ENCODE data around the gene NIP7.

GRCh38 chr16:69330286-69331109, 9.1 kb upstream of the NIP7 start, which contains the start of gene PDF:
- TF ChIP-seq, protein P1, sequence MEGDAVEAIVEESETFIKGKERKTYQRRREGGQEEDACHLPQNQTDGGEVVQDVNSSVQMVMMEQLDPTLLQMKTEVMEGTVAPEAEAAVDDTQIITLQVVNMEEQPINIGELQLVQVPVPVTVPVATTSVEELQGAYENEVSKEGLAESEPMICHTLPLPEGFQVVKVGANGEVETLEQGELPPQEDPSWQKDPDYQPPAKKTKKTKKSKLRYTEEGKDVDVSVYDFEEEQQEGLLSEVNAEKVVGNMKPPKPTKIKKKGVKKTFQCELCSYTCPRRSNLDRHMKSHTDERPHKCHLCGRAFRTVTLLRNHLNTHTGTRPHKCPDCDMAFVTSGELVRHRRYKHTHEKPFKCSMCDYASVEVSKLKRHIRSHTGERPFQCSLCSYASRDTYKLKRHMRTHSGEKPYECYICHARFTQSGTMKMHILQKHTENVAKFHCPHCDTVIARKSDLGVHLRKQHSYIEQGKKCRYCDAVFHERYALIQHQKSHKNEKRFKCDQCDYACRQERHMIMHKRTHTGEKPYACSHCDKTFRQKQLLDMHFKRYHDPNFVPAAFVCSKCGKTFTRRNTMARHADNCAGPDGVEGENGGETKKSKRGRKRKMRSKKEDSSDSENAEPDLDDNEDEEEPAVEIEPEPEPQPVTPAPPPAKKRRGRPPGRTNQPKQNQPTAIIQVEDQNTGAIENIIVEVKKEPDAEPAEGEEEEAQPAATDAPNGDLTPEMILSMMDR (IDR thresholded peaks at IDR 0.05), result peak in 1 of 3 experiments; percentile 8
- TF ChIP-seq POLR2A (IDR thresholded peaks at IDR 0.05), result peak; percentile 23

Measured in testis (tissue), 2 donors.